Endothelial cell of umbilical vein (primary cell): Measurements from ENCODE around the gene PPFIA2. TPM values are rescaled to one million over a fixed set of nuclear protein-coding genes. Genes with fewer than 3 reads are reported as not detected.
"Not testable (repeated sequence)": the region's sequence is repeated elsewhere in the genome, so short reads cannot be mapped to it uniquely, and the experiment has no call there.

Source experiments
- BruUV-seq: library from RNA; stranded (reverse); fragments of 400-500 nt; replicated peaks from 2 replicates; lab custom pipeline; 2021; lab: Mats Ljungman, UMichigan
- CTCF ChIA-PET: fragments of 300-600, 350-600 bp; sonication (Branson Sonifier 250); formaldehyde crosslinking; loops from one replicate; lab custom pipeline; 2021; ENCODE audit warnings: antibody characterized with exemption, inconsistent platforms; lab: Charles Lee
- POLR2A ChIA-PET: fragments of 300-600, 350-600 bp; sonication (Branson Sonifier 250); formaldehyde crosslinking; loops from one replicate; lab custom pipeline; 2021; ENCODE audit warnings: antibody characterized with exemption, inconsistent platforms; lab: Charles Lee
- DNase-seq: peaks from one replicate; pipeline ENCODE4 v3.0.0-alpha.2; 2011; ENCODE audit warnings: low read depth, low spot score
- FAIRE-seq: peaks from 2 replicates; lab custom pipeline; 2011; peaks lifted over from hg19 to GRCh38; lab: Jason Lieb, UNC
- H2AFZ ChIP-seq: 2 replicates; pipeline ENCODE4 v1.6.0; 2012; ENCODE audit warnings: low read depth, low read length, control low read depth, inconsistent platforms
- H3K27ac ChIP-seq: 2 replicates; pipeline ENCODE4 v1.5.1; 2011; ENCODE audit warnings: low read depth, mild to moderate bottlenecking, control low read depth, low read length, moderate library complexity; ENCODE audit not compliant: insufficient read depth
- H3K27me3 ChIP-seq, 2 experiments: 2 replicates each; pipeline versions ENCODE4 v1.6.0 to v1.6.1; 2011; ENCODE audit warnings: low read length in 2 of 2, mixed read lengths in 1 of 2; ENCODE audit not compliant: control insufficient read depth in 2 of 2, insufficient read depth in 2 of 2
- H3K36me3 ChIP-seq, 2 experiments: 2 replicates in 1 of 2; 3 replicates in 1 of 2; pipeline ENCODE4 v1.5.1; 2011; ENCODE audit warnings: low read length in 2 of 2, mild to moderate bottlenecking in 1 of 2, moderate library complexity in 1 of 2; ENCODE audit not compliant: control insufficient read depth in 2 of 2, insufficient read depth in 2 of 2; ENCODE audit errors: extremely low read depth in 1 of 2
- H3K4me1 ChIP-seq: 3 replicates; pipeline ENCODE4 v1.5.1; 2011; ENCODE audit warnings: mild to moderate bottlenecking, low read length; ENCODE audit not compliant: control insufficient read depth, insufficient read depth; ENCODE audit errors: extremely low read depth
- H3K4me2 ChIP-seq: 2 replicates; pipeline ENCODE4 v1.6.1; 2011; ENCODE audit warnings: low read length, control low read depth, mixed read lengths; ENCODE audit not compliant: insufficient read depth
- H3K4me3 ChIP-seq, 3 experiments: fragments of 200-600 bp in 1 of 3; sonication (generic), shearing (Covaris generic) in 1 of 3; replicated peaks in 1 of 3; 2 replicates each; pipeline ENCODE4 v1.5.1; 2011 to 2016; ENCODE audit warnings: control low read depth in 3 of 3, low read length in 3 of 3, mild to moderate bottlenecking in 2 of 3, inconsistent platforms in 1 of 3, low read depth in 1 of 3, moderate library complexity in 1 of 3; ENCODE audit not compliant: insufficient read depth in 1 of 3
- H3K79me2 ChIP-seq: 2 replicates; pipeline ENCODE4 v1.6.0; 2012; ENCODE audit warnings: low read length, inconsistent platforms; ENCODE audit not compliant: control insufficient read depth, insufficient read depth
- H3K9ac ChIP-seq: replicated peaks from 2 replicates; pipeline ENCODE3; 2011; ENCODE audit warnings: low read length, control low read depth; ENCODE audit not compliant: insufficient read depth; ENCODE audit errors: extremely low read depth
- H3K9me1 ChIP-seq: replicated peaks from 3 replicates; pipeline ENCODE4 v1.6.0; 2011; ENCODE audit warnings: mild to moderate bottlenecking, low read length; ENCODE audit not compliant: control insufficient read depth, insufficient read depth; ENCODE audit errors: extremely low read depth
- H3K9me3 ChIP-seq: replicated peaks from 2 replicates; pipeline ENCODE4 v1.5.1; 2012; ENCODE audit warnings: low read length, inconsistent platforms; ENCODE audit not compliant: control insufficient read depth, insufficient read depth
- H4K20me1 ChIP-seq: replicated peaks from 2 replicates; pipeline ENCODE3; 2011; ENCODE audit warnings: mild to moderate bottlenecking, low read length; ENCODE audit not compliant: control insufficient read depth, insufficient read depth; ENCODE audit errors: extremely low read depth
- FOS ChIP-seq: IDR thresholded peaks from 2 replicates; pipeline ENCODE4 v1.6.1; 2011; ENCODE audit warnings: mild to moderate bottlenecking, low read length, moderate library complexity, borderline replicate concordance; ENCODE audit not compliant: insufficient read depth
- GATA2 ChIP-seq: IDR thresholded peaks from 2 replicates; pipeline ENCODE4 v1.7.0; 2011; ENCODE audit warnings: low read depth, mild to moderate bottlenecking, moderate library complexity, mixed read lengths, low read length; ENCODE audit not compliant: insufficient read length, insufficient read depth
- JUN ChIP-seq: IDR thresholded peaks from 2 replicates; pipeline ENCODE4 v1.6.1; 2011; ENCODE audit warnings: borderline replicate concordance, low read depth; ENCODE audit not compliant: insufficient read length, insufficient read depth
- MYC ChIP-seq: IDR thresholded peaks from one replicate; pipeline ENCODE4 v1.6.1; 2011; ENCODE audit warnings: mild to moderate bottlenecking, low read depth, low read length
- POLR2AphosphoS5 ChIP-seq: IDR thresholded peaks from 2 replicates; pipeline ENCODE4 v1.6.1; 2012; ENCODE audit warnings: low read depth, mild to moderate bottlenecking, control low read depth, low read length, moderate library complexity; ENCODE audit not compliant: insufficient read depth
- dilution Hi-C: fragments of 300-500 bp; cut with MboI; formaldehyde crosslinking; loops from one replicate; pipeline ENCODE4 v1.15.0; 2019; ENCODE audit warnings: low sequenced_read_pairs; ENCODE audit not compliant: extremely low pct_ligation_motif_present
- intact Hi-C: fragments of 100-400 bp; cut with micrococcal nuclease; formaldehyde crosslinking; loops from one replicate; pipeline ENCODE4 v1.10.0; 2022
- polyA plus RNA-seq, 4 experiments: library from polyadenylated mRNA; depleted of rRNA in 3 of 4; stranded (reverse) in 3 of 4; unstranded in 1 of 4; fragments of >200 nt; gene quantifications; 2 replicates each; pipeline versions ENCODE4 v1.2.1 to v1.2.3, GENCODE V29; 2011 to 2012; ENCODE audit warnings: missing spikeins in 1 of 4
- total RNA-seq: library from RNA; stranded (reverse); gene quantifications from 2 replicates; pipeline ENCODE4 v1.2.3, GENCODE V29; 2021

Gene PPFIA2
- total and polyA plus RNA-seq, 2 donors (not counting 3 experiments of a cell fraction or from before 2014, with no cell fraction given) = not detected

GRCh38 chr12:81670759-81671158, 88.4 kb downstream of the PPFIA2 start:
- Histone ChIP-seq H3K4me1 (no peaks in the 10 kb centered on the region), H3K4me3 (no peak overlapping the region), H3K9ac (no peak overlapping the region), H3K9me1 (no peaks in the 10 kb centered on the region), H3K27me3 (no peaks in the 10 kb centered on the region), H3K79me2 (no peaks in the 10 kb centered on the region), H3K36me3 (no peaks in the 10 kb centered on the region), H2AFZ (no peak overlapping the region), H3K27ac (no peak overlapping the region), H4K20me1 (no peaks in the 10 kb centered on the region), H3K4me2 (no peak overlapping the region), H3K9me3 (no peaks in the 10 kb centered on the region)
- intact Hi-C loops = no loop called here
- FAIRE-seq (no peak), DNase-seq (no peak)
- no peak for TF ChIP-seq GATA2
- TF ChIP-seq MYC = no peak
- no peak for TF ChIP-seq JUN
- TF ChIP-seq FOS = no peak
- no TSS peak for BruUV-seq
- ChIA-PET CTCF (no interaction called here), POLR2A (no interaction called here)
- dilution Hi-C loops = no loop called here

- intact Hi-C loops (no loop called here), dilution Hi-C loops (no loop called here)
- TF ChIP-seq JUN (no peak), FOS (peak; percentile 69), POLR2AphosphoS5 (no peak), MYC (no peak), GATA2 (no peak)
- Histone ChIP-seq H4K20me1 (no peaks in the 10 kb centered on the region), H3K4me2 (no peak overlapping the region), H3K9me3 (no peaks in the 10 kb centered on the region), H3K79me2 (no peaks in the 10 kb centered on the region), H3K4me1 (no peaks in the 10 kb centered on the region), H3K27ac (no peak overlapping the region), H3K9ac (no peak overlapping the region), H3K9me1 (no peaks in the 10 kb centered on the region), H3K36me3 (no peaks in the 10 kb centered on the region), H2AFZ (no peak overlapping the region), H3K27me3 (no peaks in the 10 kb centered on the region), H3K4me3 (no peak overlapping the region)
- CTCF ChIA-PET = no interaction called here
- DNase-seq = no peak
- FAIRE-seq = no peak
- BruUV-seq = no TSS peak
- POLR2A ChIA-PET = no interaction called here
Measured at GRCh38 chr12:81668475-81668874, 90.7 kb downstream of the PPFIA2 start.

GRCh38 chr12:81659310-81659709, 99.8 kb downstream of the PPFIA2 start:
- H3K36me3 ChIP-seq, CTCF ChIA-PET, H4K20me1 ChIP-seq, H3K4me2 ChIP-seq, H3K9me1 ChIP-seq, H3K27ac ChIP-seq, FAIRE-seq, H3K9ac ChIP-seq, H3K27me3 ChIP-seq, H3K4me1 ChIP-seq, H3K79me2 ChIP-seq, H3K9me3 ChIP-seq, intact Hi-C loops, H3K4me3 ChIP-seq, dilution Hi-C loops, BruUV-seq, H2AFZ ChIP-seq, DNase-seq, POLR2A ChIA-PET: not testable (repeated sequence)
